Karpas-422 (cell line): ENCODE results near the gene WWOX. TPM values are rescaled to one million over a fixed set of nuclear protein-coding genes. Genes with fewer than 3 reads are reported as not detected.

Experiments
- DNase-seq: peaks from one replicate; pipeline ENCODE4 v3.0.0-alpha.2; 2015
- H2AFZ ChIP-seq: fragments of 200-600 bp; sonication (generic); 2 replicates; pipeline ENCODE4 v1.6.1; 2014; ENCODE audit warnings: antibody characterized with exemption, low read length, mixed read lengths
- H3K27ac ChIP-seq: fragments of 200-600 bp; sonication (generic); 2 replicates; pipeline ENCODE4 v1.5.1; 2014; ENCODE audit warnings: mild to moderate bottlenecking, low read length, moderate library complexity
- H3K27me3 ChIP-seq: fragments of 200-600 bp; sonication (generic); 2 replicates; pipeline ENCODE4 v1.6.1; 2014; ENCODE audit warnings: low read length, mixed read lengths
- H3K36me3 ChIP-seq: fragments of 200-600 bp; sonication (generic); 2 replicates; pipeline ENCODE4 v1.6.1; 2014; ENCODE audit warnings: low read length, mixed read lengths; ENCODE audit not compliant: insufficient read depth
- H3K4me1 ChIP-seq: fragments of 200-600 bp; sonication (generic); 2 replicates; pipeline ENCODE4 v1.6.1; 2014; ENCODE audit warnings: mild to moderate bottlenecking, low read length, mixed read lengths
- H3K4me2 ChIP-seq: fragments of 200-600 bp; sonication (generic); 2 replicates; pipeline ENCODE4 v1.6.1; 2014; ENCODE audit warnings: low read length, low read depth, mild to moderate bottlenecking; ENCODE audit not compliant: poor library complexity, severe bottlenecking
- H3K4me3 ChIP-seq: fragments of 200-600 bp; sonication (generic); 2 replicates; pipeline ENCODE4 v1.5.1; 2014; ENCODE audit warnings: mild to moderate bottlenecking, antibody characterized with exemption, low read length, mixed read lengths
- H3K79me2 ChIP-seq: fragments of 200-600 bp; sonication (generic); 2 replicates; pipeline ENCODE4 v1.6.1; 2014; ENCODE audit warnings: mild to moderate bottlenecking, low read length, mixed read lengths
- H3K9ac ChIP-seq: fragments of 200-600 bp; sonication (generic); 2 replicates; pipeline ENCODE4 v1.6.0; 2014; ENCODE audit warnings: low read length
- H3K9me2 ChIP-seq: fragments of 200-600 bp; sonication (generic), shearing (Covaris generic); replicated peaks from 2 replicates; pipeline ENCODE4 v1.6.0; 2014; ENCODE audit warnings: mild to moderate bottlenecking, low read length, moderate library complexity; ENCODE audit not compliant: insufficient read depth
- H3K9me3 ChIP-seq: fragments of 300-700, 200-600 bp; sonication (generic); 2 replicates; pipeline ENCODE4 v1.6.1; 2014; ENCODE audit warnings: low read length, mixed read lengths
- H4K20me1 ChIP-seq: fragments of 200-600 bp; sonication (generic); 2 replicates; pipeline ENCODE4 v1.6.1; 2014; ENCODE audit warnings: mild to moderate bottlenecking, antibody characterized with exemption, low read length, low read depth; ENCODE audit not compliant: insufficient read depth
- total RNA-seq: library from RNA; depleted of rRNA; stranded (reverse); fragments of >200 nt; shearing (Covaris generic); gene quantifications from 2 replicates; pipeline ENCODE4 v1.2.3, GENCODE V29; 2014; ENCODE audit warnings: low replicate concordance

WWOX gene
- total RNA-seq, 1 experiment from 2014 or later: 66.2 TPM

DNA sequence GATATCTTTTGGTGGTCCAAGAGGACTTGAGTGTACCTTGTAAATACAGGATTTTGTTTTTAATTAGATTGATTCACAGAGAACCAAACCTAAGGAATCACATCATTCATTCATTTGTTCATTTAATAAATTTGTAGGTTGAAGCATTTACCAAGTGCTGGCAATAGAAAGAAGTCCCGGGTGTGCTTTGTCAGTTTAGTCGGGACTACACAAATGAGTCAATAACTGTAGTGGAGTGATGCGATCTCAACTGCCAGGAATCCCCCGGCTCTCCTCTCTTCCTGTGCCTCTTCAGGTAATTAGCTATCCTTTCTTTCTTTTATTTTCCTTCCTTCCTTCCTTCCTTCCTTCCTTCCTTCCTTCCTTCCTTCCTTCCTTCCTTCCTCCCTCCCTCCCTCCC is 1.4 kb upstream of the WWOX start:
- DNase-seq: no peak
- Histone ChIP-seq H3K4me2 (no peak overlapping the region), H3K27me3 (no peaks in the 10 kb centered on the region), H3K27ac (no peak overlapping the region), H3K9ac (no peak overlapping the region), H3K9me2 (no peaks in the 10 kb centered on the region), H4K20me1 (no peaks in the 10 kb centered on the region), H3K4me3 (no peak overlapping the region), H3K79me2 (peaks cover 26% of the 10 kb centered on the region), H3K9me3 (no peaks in the 10 kb centered on the region), H3K4me1 (peaks cover 18% of the 10 kb centered on the region), H3K36me3 (no peaks in the 10 kb centered on the region), H2AFZ (no peak overlapping the region)

DNA sequence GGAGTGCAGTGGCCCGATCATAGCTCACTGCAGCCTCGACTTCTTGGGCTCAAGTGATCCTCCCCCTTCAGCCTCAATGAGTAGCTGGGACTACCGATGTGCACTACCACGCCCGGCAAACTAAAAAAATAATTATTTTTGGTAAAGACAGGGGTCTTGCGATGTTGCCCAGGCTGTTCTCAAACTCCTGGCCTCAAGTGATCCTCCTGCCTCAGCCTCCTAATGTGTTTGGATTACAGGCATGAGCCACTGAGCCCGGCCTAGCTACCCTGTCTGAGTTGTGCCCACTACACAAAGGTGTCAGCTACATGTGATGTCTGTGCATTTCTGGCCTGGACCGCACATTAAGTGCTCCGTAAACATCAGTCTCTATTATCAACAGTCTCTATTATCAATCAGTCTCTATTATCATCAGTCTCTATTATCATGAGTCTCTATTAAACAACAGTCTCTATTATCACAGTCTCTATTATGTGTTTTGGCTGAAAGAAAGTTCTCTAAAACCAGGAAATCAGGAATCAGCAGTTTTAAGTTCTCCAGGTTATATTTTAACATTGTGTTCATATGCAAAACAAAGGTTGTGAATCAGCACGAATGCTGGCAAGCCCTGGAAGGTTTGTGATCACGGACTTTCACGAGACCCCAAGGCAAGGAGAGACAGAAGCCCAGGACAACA is 721 bp upstream of the WWOX start:
- peak overlapping the region; percentile 97 for H2AFZ ChIP-seq
- peaks cover 18% of the 10 kb centered on the region for H3K4me1 ChIP-seq
- H3K27me3 ChIP-seq: no peaks in the 10 kb centered on the region
- DNase-seq: no peak
- peak overlapping the region; percentile 93 for H3K4me2 ChIP-seq
- H4K20me1 ChIP-seq: no peaks in the 10 kb centered on the region
- H3K36me3 ChIP-seq: no peaks in the 10 kb centered on the region
- no peaks in the 10 kb centered on the region for H3K9me3 ChIP-seq
- peaks cover 32% of the 10 kb centered on the region for H3K79me2 ChIP-seq
- H3K9me2 ChIP-seq: no peaks in the 10 kb centered on the region
- peak overlapping the region; percentile 93 for H3K4me3 ChIP-seq
- peak overlapping the region; percentile 63 for H3K27ac ChIP-seq
- peak overlapping the region; percentile 91 for H3K9ac ChIP-seq

DNA sequence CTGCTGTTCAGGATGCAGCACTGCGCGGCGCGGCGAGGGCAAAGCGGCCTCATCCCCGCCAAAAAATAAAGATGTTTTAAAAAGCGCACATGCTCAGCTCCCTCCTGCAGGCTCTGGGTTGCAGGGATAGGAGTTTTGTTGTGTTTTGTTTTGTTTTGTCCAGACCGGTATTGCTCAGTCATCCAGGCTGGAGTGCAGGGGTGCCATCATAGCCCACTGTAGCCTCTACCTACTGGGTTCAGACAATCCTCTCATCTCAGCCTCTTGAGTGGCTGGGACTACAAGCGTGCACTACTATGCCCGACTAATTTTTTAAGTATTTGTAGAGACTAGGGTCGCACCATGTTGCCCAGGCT is 636 bp downstream of the WWOX start:
- peak; percentile 81 for DNase-seq
- peak overlapping the region; percentile 97; the same call in 1 of the 2 replicates for H2AFZ ChIP-seq
- H3K9ac ChIP-seq: peak overlapping the region; percentile 91
- H3K79me2 ChIP-seq: peaks cover 39% of the 10 kb centered on the region
- peaks cover 18% of the 10 kb centered on the region for H3K4me1 ChIP-seq
- no peaks in the 10 kb centered on the region for H3K9me2 ChIP-seq
- no peak overlapping the region for H3K27ac ChIP-seq
- no peaks in the 10 kb centered on the region for H3K36me3 ChIP-seq
- H3K9me3 ChIP-seq: no peaks in the 10 kb centered on the region
- H4K20me1 ChIP-seq: no peaks in the 10 kb centered on the region
- no peaks in the 10 kb centered on the region for H3K27me3 ChIP-seq
- H3K4me3 ChIP-seq: peak overlapping the region; percentile 93
- H3K4me2 ChIP-seq: peak overlapping the region; percentile 93

DNA sequence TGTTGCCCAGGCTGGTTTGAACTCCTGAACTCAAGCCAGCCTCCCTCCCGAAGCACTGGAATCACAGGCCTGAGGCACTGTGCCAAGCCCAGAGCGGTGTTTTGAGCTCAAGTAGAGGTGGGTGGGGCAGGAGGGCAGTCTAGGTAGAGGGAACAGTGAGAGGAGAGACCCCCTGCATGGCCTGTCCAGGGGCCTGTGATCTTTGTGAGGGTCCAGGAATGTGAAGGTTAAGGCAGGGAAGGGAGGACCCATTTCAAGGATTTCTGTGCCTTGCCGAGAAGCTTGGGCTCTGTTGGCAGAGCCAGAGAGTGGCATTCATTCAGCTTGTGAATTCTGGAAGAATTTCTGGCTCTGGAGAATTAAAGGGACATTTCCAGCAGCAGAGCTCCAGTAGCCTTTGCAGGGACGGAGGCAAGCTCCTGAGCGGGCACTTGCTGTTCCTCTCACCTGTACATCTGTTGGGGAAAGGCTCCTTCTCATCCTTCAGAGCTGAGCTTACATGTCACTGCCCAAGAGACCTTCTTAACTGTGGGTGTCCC is 2.7 kb downstream of the WWOX start:
- Histone ChIP-seq H3K9me2 (no peaks in the 10 kb centered on the region), H2AFZ (no peak overlapping the region), H3K79me2 (peaks cover 57% of the 10 kb centered on the region), H3K36me3 (no peaks in the 10 kb centered on the region), H3K4me3 (no peak overlapping the region), H3K4me1 (peaks cover 18% of the 10 kb centered on the region), H3K9ac (no peak overlapping the region), H3K27me3 (no peaks in the 10 kb centered on the region), H3K4me2 (no peak overlapping the region), H3K27ac (no peak overlapping the region), H3K9me3 (no peaks in the 10 kb centered on the region), H4K20me1 (0 out of 2 replicates have a peak, but pooled peaks cover 1% of the 10 kb centered on the region)
- DNase-seq: no peak

DNA sequence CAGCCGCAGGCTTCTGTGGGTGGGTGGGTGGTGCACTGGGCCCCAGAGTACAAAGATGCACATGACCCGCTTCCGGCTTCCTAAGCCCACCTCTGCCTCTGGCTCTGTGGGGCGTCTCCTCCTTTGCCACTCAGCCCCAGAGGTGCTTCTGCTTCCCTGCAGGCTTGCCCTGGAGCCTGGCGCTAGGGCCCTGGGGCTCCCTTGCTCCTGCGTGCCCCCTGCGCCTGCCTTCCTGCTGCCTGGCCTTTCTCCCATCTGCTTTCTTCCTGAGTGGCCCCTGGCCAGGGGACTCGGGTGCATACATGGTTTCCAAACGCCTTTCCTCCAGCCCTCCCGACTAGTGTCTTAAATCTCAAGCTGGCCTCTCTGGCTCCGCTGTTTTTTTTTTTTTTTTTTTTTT is 3.4 kb downstream of the WWOX start:
- Histone ChIP-seq H3K27me3 (no peaks in the 10 kb centered on the region), H3K4me1 (peaks cover 18% of the 10 kb centered on the region), H3K4me3 (no peak overlapping the region), H3K9ac (no peak overlapping the region), H3K79me2 (peaks cover 61% of the 10 kb centered on the region), H3K27ac (no peak overlapping the region), H4K20me1 (0 out of 2 replicates have a peak, but pooled peaks cover 2% of the 10 kb centered on the region), H3K9me2 (no peaks in the 10 kb centered on the region), H2AFZ (no peak overlapping the region), H3K9me3 (no peaks in the 10 kb centered on the region), H3K36me3 (no peaks in the 10 kb centered on the region), H3K4me2 (no peak overlapping the region)
- no peak for DNase-seq

DNA sequence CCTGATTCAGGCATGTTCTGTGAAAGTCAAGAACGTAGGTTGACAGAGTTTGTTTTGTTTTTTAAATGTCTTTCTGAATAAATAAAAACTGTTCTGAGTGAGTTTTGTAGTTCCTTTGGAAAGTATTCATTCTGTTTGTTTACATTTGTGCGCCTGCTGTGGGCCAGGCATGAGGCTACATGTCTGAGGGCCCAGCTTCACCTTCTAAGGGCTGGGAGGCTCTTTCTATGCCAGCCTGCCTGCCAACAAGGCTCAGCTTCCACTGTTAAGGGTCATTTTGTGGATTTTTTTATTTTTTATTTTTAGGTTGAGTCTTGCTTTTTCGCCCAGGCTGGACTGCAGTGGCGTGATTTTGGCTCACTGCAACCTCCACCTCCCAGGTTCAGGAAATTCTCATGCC is 6.1 kb downstream of the WWOX start:
- peaks cover 8% of the 10 kb centered on the region for H3K4me1 ChIP-seq
- H3K9me3 ChIP-seq: no peaks in the 10 kb centered on the region
- H3K36me3 ChIP-seq: peaks cover 2% of the 10 kb centered on the region; the same call in 1 of the 2 replicates
- H3K4me2 ChIP-seq: no peak overlapping the region
- no peak overlapping the region for H2AFZ ChIP-seq
- H3K9me2 ChIP-seq: no peaks in the 10 kb centered on the region
- H3K9ac ChIP-seq: no peak overlapping the region
- no peak overlapping the region for H3K27ac ChIP-seq
- H3K4me3 ChIP-seq: no peak overlapping the region
- H4K20me1 ChIP-seq: 0 out of 2 replicates have a peak, but pooled peaks cover 2% of the 10 kb centered on the region
- no peak for DNase-seq
- H3K79me2 ChIP-seq: peaks cover 55% of the 10 kb centered on the region
- H3K27me3 ChIP-seq: no peaks in the 10 kb centered on the region

DNA sequence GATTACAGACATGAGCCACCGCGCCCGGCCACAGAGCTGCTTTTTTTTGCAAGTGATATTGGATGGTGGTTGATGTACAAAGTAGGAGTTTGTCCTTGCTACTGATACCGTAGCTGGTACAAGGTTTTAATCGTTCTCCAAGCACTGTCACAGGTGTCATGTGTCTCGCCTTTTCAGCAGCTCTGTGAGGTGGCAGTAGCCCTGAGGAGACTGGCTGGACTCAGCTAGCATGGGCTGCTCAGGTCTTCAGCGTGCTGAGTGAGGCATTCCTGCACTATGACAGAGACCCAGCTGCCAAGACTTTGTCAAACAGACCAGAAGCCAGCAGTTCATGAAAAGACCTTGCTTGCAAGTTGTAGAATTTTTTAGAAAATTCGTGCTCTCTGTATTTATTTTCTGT is 7.2 kb downstream of the WWOX start:
- peaks cover 47% of the 10 kb centered on the region for H3K79me2 ChIP-seq
- H3K36me3 ChIP-seq: peaks cover 4% of the 10 kb centered on the region; the same call in 1 of the 2 replicates
- H2AFZ ChIP-seq: no peak overlapping the region
- no peak overlapping the region for H3K9ac ChIP-seq
- no peaks in the 10 kb centered on the region for H3K9me3 ChIP-seq
- no peak for DNase-seq
- H3K4me3 ChIP-seq: no peak overlapping the region
- no peaks in the 10 kb centered on the region for H3K27me3 ChIP-seq
- H4K20me1 ChIP-seq: 0 out of 2 replicates have a peak, but pooled peaks cover 2% of the 10 kb centered on the region
- H3K9me2 ChIP-seq: no peaks in the 10 kb centered on the region
- H3K27ac ChIP-seq: no peak overlapping the region
- H3K4me1 ChIP-seq: 0 out of 2 replicates have a peak, but pooled peaks cover under 1% of the 10 kb centered on the region
- no peak overlapping the region for H3K4me2 ChIP-seq

DNA sequence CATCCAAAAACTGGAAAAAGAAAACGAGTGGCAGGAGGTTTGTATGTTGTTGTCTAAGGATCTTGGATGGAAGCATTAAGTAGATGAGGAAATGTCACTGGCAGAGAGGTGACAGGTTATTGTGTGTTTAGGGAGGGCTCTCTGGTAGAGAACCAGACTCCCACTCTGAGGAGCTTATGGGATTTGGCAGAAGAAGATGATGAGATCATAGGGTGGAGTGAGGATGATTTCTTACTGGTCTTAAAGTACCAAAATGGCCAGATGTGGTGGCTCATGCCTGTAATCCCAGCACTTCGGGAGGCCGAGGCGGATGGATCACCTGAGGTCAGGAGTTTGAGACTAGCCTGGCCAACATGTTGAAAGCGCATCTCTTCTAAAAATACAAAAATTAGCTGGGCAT is 9.0 kb downstream of the WWOX start:
- Histone ChIP-seq H3K4me2 (no peak overlapping the region), H3K9me2 (no peaks in the 10 kb centered on the region), H3K27me3 (no peaks in the 10 kb centered on the region), H3K79me2 (peaks cover 32% of the 10 kb centered on the region), H4K20me1 (0 out of 2 replicates have a peak, but pooled peaks cover 2% of the 10 kb centered on the region), H2AFZ (no peak overlapping the region), H3K27ac (no peak overlapping the region), H3K9me3 (no peaks in the 10 kb centered on the region), H3K4me3 (no peak overlapping the region), H3K36me3 (peaks cover 4% of the 10 kb centered on the region; the same call in 1 of the 2 replicates), H3K4me1 (no peaks in the 10 kb centered on the region), H3K9ac (no peak overlapping the region)
- no peak for DNase-seq
